Astrocyte of the spinal cord (primary cell): ENCODE measurements around the gene AXIN1.

Experiments used
- DNase-seq: peaks from one replicate; pipeline ENCODE4 v3.0.0; 2011; ENCODE audit warnings: low read depth, low spot score
- H3K4me3 ChIP-seq: 2 replicates; pipeline ENCODE4 v1.5.1; 2011; ENCODE audit warnings: low read depth, mild to moderate bottlenecking, low read length, moderate library complexity
- CTCF ChIP-seq: IDR thresholded peaks from 2 replicates; pipeline ENCODE4 v1.5.1; 2012; ENCODE audit warnings: low read depth, mild to moderate bottlenecking, low read length, inconsistent platforms
- in situ Hi-C: cut with HindIII; loops from 2 replicates; pipeline ENCODE4 v1.10.0; 2017; ENCODE audit warnings: low sequenced_read_pairs

AXIN1 gene

GRCh38 chr16:296276-296675, 56.2 kb downstream of the AXIN1 start:
- in situ Hi-C loops = no loop called here
- no peak overlapping the region for H3K4me3 ChIP-seq
- no peak for TF ChIP-seq CTCF
- no peak for DNase-seq

- no peak for TF ChIP-seq CTCF
- DNase-seq = no peak
- no peak overlapping the region for H3K4me3 ChIP-seq
- in situ Hi-C loops = no loop called here
These were observed 59.3 kb downstream of the AXIN1 start for GRCh38 chr16:293043-293775.

- TF ChIP-seq CTCF = no peak
- in situ Hi-C loops = no loop called here
- DNase-seq = no peak
- H3K4me3 ChIP-seq = no peak overlapping the region
These were observed 61.0 kb downstream of the AXIN1 start for GRCh38 chr16:291539-291938.

- no peak overlapping the region for H3K4me3 ChIP-seq
- in situ Hi-C loops = no loop called here
- TF ChIP-seq CTCF = no peak
- no peak for DNase-seq
These were observed 61.7 kb downstream of the AXIN1 start for GRCh38 chr16:290681-291405.

- no peak for DNase-seq
- in situ Hi-C loops = no loop called here
- H3K4me3 ChIP-seq = no peak overlapping the region
- TF ChIP-seq CTCF = no peak
These were observed 62.4 kb downstream of the AXIN1 start for GRCh38 chr16:290015-290680.

GRCh38 chr16:289395-289997, 63.0 kb downstream of the AXIN1 start:
- DNase-seq = no peak
- no peak for TF ChIP-seq CTCF
- no peak overlapping the region for H3K4me3 ChIP-seq
- in situ Hi-C loops = no loop called here
